Measurements from ENCODE around the gene TTC39A.
"Not testable (repeated sequence)": the region's sequence is repeated elsewhere in the genome, so short reads cannot be mapped to it uniquely, and the experiment has no call there.

TTC39A gene

GRCh38 chr1:51336004-51336403 lies 5.6 kb upstream of the TTC39A start:
- DNase-seq, result no peak

DNA sequence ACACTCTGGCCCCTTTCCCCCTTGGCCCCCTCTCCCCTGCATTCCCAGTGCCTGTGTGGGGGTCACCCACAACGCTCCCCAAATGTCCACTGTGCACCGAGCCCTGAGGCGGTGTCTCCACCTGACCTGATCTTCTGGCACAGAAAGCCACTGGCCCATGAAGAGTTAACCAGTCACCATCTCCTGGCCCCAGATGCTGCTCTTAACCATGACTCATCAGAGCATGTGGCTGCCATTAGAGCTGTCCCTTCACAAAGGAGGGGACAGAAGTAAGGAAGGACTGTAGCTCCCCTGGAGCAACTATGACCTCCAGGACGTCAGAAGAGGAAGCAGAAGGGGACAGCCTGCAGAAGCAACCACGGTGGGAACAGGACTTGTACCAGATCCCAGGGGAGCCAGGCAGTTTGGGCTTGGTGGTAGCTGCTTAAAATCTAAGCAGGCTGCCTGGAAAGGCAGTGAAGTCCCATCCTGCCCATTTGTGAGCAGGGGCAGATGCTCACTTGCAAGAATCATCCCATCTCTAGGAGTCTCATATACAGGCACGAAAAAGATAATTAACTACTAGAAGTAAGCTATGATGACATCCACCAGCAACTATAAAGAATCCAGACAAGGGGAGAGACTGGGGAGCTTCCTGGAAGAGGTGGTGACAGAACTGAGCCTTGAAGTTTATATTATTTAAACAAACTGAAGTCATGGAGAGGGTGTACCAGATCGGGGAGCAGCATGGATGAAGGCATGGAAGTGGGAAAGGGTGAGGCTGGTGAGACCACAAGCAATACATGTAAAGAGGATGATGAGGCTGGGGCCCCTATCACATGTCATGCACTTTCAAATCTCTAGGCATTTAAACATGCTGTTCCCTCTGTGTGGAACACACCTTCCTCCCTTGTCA lies 1.1 kb upstream of the TTC39A start:
- no peak for DNase-seq

GRCh38 chr1:51329443-51330325 lies 678 bp downstream of the TTC39A start:
- DNase-seq, result no peak

DNA sequence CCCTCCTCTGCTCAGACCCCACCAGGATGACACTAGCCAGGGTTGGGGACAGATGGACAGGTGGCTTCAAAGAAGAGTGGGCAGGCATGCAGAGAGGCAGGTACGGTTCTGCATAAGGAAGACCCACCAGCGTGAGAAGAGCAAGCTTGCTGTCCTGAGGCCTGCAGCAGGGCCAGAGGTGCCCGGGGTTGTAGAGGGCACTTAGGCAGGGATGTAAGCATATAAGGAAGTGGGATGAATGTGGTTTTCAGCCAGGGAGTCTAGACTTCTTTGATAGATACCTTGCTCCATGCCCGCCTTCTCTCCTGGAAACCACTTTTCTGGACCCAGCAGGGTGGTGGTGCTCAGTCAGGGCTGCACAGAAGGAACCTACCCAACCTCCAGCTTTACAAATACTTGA lies 1.4 kb downstream of the TTC39A start:
- DNase-seq, result no peak

DNA sequence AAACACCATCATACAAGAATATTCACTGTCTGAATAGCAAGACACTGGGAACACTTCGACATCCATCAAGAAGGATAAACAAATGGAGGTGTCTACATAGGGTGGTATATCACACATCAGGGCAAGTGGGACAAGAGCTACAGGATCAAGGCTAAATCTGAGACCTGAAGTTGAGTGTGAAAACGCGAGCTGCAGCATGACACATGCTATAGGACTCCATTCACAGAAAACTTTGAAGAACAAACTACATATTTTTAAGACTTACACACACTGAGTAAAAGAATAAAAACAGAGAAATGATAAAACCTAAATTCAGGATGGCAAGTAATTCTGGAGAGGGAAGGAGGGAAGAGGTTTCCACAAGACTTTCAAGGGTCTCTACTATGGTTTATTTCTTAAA lies 2.1 kb downstream of the TTC39A start:
- no peak for DNase-seq

GRCh38 chr1:51327386-51327785 lies 3.0 kb downstream of the TTC39A start:
- DNase-seq, result no peak

DNA sequence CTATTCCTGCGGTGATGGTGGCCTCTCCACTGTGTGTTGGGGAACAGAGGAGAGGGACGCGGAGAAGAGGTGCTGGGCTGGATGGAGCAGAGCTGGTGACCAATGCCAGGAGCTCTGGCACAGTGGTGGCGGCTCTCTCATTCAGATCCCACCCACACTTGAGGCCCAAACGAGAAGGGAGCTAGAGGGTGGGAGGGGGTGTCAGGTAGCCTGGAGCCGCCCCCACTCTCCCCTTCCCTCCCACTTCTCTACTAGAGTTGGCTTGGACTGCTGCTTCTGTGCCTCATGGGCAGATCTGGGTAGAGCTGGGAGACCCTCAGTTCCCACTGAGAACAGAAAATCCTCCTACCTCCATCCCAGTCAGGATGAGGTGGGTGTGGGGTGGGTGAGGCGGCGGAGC lies 3.5 kb downstream of the TTC39A start:
- DNase-seq, result no peak

DNA sequence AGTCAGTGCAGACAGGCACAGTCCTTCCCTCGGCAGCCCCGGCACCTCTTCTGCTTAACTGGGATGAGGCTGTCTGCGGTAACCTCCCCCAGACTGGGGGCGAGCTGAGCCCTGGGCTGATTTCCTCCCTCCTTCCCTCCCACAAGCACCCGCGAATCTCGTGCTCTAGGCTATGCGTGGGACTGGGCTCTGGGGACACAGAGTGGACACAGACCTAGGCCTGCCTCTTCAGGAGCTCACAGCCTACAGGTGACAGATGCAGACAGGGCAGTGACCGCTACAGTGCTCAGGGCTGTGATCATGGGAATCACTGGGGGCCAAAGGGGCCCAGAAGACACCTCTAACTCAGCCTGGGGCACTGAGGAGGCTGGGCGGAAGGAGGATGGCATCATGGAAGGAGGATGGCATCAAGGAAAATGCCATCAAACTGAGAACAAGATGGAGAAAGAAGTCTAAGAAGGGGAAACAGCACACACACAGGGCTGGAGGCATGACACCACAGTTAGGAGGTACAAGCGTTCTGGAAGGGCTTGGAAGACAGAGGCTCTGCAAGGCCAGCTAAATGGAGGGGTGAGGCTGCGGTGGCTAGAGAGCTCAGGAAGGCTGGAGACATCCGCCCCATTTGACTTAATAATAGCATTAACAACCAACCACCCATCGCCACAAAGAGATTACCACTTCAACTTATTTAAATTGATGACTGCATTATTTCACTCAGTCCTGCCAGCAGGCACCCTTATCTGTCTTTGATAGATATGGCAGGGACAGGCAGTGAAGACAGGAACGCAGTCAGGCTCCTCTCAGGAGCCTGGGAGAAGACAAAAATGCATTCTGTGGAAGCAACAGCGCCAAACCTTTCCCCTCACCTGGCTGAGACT lies 4.2 kb downstream of the TTC39A start:
- DNase-seq, result no peak

DNA sequence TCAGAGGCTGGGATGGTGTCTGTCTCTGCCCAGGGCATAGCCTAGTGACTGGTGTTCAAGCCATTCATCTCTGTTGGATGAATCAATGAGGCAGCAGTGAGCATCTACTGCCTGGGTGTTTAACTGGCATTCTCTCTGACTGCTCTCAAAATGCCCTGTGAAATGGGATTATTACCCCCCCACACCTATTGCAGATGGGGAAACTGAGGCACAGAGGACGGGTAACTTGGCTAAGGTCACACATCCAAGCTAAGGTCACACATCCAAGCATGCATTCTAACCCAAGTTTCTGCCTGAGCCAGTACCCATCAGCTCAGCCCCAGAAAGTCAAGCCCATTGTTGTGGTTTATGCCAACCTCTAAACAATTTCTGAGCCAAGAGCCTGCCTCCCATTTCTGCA lies 5.0 kb downstream of the TTC39A start:
- DNase-seq, result no peak

DNA sequence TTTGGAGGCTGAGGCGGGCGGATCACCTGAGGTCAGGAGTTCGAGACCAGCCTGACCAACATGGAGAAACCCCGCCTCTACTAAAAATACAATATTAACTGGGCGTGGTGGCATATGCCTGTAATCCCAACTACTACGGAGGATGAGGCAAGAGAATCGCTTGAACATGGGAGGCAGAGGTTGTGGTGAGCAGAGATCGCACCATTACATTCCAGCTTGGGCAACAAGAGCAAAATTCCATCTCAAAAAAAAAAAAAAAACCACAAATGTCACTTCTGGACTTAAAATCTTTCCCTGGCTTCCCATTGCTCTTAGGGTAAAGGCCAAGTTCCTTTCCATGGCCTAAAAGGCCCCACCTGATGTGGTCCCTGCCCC lies 5.4 kb downstream of the TTC39A start:
- not testable (repeated sequence) for DNase-seq

DNA sequence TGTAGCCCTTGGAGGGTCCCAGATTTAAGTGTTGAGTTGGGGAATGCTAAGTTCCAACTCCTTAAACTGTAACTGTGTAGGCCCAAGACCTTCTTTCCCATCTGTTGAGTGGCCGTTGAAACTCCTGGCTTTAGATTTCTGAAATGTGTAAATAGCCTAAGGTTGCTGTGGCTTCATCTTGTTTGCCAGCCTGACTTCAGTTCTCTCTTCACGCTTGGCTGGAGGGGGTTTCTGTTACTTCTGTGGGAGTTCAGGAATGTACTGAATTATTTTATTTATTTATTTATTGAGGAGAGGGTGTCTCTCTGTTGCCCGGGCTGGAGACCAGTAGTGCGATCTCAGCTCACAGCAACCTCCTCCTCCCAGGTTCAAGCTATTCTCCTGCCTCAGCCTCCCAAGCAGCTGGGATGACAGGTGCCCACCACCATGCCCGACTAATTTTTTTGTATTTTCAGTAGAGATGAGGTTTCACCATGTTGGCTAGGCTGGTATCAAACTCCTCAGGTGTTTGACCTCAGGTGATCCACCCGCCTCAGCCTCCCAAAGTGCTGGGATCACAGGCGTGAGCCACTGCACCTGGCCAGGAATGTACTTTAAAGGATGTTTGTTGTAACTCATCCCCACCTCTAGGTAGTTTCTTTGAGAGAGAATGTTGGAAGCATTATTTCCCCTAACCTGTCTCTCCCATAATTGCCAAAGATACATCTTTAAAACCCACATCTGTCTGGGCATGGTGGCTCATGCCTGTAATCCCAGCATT lies 5.9 kb downstream of the TTC39A start:
- DNase-seq, result no peak

- no peak for DNase-seq
Measured at GRCh38 chr1:51323778-51324177, 6.6 kb downstream of the TTC39A start.

DNA sequence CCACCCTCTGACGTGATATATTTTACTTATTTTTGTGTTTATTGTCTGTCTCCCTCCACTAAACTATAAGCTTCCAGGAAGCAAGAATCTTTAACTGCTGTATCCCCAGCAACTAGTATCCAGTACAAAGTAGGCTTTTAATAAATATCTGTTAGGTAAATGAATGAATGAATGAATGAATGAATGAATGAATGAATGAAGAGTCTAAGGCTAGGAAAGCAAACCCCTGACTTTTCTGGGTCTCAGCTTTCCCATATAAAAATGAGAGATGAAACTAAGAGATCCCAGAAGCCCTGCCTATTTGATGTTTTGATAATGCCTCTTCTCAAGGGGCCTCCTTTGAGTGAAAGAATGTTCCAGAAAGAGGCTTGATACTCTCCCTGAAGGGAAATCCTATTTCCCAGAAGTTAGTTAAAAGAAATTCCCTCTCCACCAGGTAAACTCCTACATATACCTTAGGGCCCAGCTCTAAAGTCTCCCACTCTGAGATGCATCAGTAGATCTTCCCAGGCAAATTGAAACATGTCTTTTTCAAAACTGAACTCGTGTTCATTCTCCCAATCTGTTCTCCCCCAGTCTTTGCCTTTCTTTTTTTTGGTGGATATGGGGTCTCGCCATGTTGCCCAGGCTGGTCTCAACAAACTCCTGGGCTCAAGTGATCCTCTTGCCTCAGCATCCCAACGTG lies 7.8 kb downstream of the TTC39A start:
- no peak for DNase-seq

GRCh38 chr1:51321924-51322280 lies 8.5 kb downstream of the TTC39A start:
- DNase-seq, result no peak

DNA sequence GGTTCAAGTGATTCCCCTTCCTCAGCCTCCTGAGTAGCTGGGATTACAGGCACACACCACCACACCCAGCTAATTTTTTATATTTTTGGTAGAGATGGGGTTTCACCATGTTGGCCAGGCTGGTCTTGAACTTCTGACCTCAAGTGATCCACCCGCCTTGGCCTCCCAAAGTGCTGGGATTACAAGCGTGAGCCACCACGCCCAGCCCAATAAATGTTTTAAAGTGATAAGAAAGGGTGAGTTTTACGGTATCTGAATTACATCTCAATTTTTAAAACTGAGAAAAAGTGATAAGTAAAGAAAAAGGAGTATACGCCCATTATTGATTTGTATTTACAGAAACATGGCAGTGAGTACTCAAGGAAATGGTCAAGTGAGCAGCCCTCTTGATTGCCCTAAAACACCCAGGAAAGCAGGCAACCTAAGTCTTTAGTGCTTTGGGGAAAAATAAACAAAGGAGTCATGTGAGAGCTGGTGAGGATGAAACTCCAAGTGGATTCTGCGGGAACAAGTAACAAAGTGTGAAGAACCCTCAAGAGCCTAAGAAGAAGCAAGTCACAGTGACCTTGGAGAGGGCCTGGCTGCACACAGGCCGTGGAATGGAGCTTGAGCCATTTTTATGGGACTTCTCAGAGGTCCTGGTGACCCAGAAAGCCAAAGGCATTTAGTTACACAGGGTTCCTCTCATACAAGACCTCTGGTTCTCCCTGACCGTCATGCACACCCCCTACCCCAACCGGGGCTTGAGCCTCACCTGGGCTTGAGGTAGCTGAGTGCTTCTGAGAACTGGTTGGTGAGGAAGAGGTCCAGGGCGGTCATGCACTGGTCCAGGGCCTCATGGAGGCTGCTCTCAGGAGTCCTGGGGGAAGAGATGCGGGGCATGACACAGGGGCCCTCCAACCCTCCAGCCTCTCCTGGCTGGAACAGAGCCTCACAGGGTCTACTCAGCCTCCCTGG lies 9.1 kb downstream of the TTC39A start:
- DNase-seq, result no peak

DNA sequence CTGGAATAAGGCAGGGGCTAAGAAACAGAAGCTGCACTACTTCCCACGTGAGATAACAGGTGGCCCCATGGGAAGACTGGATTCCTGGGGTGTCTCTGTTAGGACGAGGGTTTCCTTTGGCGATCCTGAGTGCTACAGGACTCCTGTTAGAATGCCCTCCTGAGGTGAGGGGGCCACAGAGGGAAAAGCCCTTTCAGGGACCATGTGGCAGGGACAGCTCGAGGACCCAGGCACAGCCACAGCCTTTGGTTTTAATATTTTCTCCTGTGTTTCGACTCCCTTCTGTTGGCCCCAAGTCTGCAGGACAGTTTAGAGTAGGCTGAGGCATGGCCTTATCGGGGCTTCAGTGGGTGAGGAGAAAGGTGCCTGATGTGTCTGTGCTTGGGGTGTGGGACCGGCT lies 12.6 kb downstream of the TTC39A start:
- no peak for DNase-seq

GRCh38 chr1:51316846-51317120 lies 13.6 kb downstream of the TTC39A start:
- DNase-seq, result no peak

- no peak for DNase-seq
Measured at GRCh38 chr1:51316113-51316845, 14.1 kb downstream of the TTC39A start.

GRCh38 chr1:51314974-51315373 lies 15.4 kb downstream of the TTC39A start:
- DNase-seq, result no peak

Measured in stimulated activated CD4-positive, alpha-beta T cell treated with anti-CD3 and anti-CD28 coated beads, Interleukin-2, amount 100 ng/mL, for 24 hours (primary cell).